NCI-H774 (cell line): ENCODE measurements around the gene SMOC2.

Experiments
- DNase-seq: peaks from one replicate; lab custom pipeline; 2025; lab: John Stamatoyannopoulos, UW

SMOC2 gene, protein sequence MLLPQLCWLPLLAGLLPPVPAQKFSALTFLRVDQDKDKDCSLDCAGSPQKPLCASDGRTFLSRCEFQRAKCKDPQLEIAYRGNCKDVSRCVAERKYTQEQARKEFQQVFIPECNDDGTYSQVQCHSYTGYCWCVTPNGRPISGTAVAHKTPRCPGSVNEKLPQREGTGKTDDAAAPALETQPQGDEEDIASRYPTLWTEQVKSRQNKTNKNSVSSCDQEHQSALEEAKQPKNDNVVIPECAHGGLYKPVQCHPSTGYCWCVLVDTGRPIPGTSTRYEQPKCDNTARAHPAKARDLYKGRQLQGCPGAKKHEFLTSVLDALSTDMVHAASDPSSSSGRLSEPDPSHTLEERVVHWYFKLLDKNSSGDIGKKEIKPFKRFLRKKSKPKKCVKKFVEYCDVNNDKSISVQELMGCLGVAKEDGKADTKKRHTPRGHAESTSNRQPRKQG

DNA sequence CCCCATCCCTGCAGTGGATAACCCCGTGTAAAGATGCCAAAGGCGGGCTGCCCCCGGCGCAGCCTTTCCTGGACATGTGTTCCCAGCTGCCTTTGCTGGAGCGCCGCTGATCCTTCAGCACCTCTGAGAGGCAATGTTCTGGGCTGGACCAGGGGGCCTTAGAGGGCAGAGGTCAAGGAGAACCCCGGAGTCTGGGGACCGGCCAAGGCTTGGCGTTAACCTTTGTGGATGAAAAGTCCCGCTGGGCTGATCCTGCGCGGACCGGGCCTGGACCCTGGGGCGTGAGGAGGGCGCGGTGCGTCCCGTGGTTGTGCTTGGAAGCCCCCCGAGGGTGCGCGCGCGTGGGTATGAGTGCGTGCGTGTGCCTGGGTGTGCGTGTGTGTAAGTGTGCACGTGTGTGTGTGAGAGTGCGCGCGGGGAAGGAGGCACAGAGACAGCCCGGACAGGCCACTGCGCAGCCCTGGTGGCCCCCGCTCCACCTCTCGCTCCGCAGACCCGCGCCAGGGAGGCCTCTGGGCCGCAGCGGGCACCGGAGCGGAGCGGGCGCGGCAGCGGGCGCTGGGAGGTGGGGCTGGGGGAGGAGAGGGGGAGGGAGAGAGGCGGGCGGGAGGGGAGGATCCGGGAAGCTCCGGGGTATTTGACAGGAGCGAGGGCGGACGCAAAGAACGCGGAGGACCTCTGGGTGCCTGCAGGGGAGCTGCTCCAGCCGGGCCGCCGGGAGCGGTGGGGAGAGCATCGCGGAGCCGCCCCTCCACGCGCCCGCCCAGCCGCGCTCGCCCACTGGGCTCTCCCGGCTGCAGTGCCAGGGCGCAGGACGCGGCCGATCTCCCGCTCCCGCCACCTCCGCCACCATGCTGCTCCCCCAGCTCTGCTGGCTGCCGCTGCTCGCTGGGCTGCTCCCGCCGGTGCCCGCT lies at the start of gene SMOC2:
Gene SMOC2 (plus strand): TSS at position 665 of the 914 bp plus-strand sequence. CDS start 187 bp downstream, at position 852.
- peak; percentile 82 for DNase-seq

DNA sequence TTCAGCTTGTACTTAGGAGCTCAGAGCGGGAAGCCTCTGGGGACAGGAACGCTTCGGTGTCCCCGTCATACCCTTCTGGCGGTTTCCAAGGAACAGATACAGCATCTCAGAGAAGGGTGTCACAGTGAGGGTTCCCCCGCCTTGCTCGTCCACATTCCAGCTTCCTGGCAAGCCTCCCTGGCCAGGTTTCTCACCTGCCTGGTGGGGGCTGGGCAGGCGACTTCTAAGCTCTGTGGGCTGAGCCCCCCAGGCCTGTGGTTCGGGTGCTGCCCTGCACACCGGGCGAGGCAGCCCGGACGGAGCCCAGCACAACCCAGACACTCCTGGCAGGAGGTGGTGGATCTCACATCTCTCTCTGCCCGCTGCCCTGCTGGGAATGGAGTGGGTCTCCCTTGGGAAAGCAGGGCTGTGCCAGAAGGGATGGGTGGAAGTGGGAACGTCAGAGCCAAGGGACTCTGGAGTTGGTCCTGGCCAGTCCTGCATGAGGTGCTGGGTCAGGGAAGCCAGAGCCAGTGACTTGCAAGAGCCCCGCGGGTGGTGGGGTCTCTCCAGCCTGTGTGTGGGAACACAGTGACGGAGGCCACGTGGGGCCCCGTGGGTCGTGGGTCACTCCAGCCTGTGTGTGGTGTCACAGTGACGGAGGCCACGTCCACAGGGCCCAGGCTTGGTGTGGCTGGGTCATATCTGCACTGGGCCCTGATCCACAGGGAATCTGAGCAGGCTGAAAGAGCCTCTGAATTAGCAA lies 47.7 kb upstream of the SMOC2 start:
- DNase-seq = no peak

DNA sequence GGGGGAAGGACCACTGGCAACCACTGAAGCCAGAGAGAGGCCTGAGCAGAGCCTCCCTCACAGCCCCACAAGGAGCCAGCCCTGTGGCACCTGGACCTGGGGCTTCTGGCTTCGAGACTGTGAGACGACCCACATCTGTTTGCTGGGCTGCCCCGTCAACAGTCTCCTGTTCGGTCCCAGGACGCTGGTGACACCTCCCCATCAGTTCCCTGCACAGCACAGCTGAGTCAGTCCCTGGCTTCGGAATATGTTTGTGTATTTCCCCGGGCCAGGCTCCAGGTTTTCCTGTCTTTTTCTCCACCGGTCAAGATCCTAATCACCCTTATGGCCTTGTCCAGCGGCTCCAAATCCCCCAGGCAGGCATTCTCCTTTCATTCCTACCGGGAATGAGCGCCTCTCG lies 46.4 kb upstream of the SMOC2 start:
- no peak for DNase-seq

DNA sequence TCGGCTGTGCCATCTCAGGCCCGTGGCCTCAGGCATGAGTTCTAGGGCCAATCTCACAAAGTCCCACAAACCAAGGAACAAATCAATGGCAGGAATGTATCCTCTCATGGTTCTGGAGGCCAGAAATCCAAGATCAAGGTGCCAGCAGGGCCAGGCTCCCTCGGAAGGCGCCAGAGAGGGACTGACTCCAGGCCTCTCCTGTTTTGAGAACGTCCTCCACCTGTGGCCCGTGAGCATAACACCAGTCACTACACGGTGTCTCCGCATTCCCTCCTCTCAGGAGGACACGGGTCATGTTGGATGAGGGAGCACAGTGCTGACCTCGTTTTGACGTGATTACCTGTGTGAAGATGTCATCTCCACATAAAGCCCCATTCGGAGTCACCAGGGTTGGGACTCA lies 45.0 kb upstream of the SMOC2 start:
- no peak for DNase-seq

DNA sequence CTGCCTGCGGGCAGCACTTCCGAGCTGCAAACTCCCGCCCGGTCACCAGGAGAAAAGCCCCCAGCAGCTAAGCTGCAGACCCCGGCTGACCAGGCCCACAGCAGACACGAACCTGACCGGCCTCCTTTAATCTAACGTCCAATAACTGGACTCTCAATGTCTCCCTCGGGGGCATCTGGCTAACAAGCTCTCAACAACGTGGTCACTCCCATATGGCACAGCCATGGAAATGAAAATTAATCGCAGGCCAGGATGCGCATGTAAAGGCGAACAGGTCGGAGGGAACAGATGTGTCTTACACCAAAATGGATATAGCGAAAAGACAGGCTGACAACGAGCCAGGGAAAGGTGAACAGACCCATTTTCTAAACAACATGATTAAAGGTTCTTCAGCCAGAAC lies 44.4 kb upstream of the SMOC2 start:
- no peak for DNase-seq

DNA sequence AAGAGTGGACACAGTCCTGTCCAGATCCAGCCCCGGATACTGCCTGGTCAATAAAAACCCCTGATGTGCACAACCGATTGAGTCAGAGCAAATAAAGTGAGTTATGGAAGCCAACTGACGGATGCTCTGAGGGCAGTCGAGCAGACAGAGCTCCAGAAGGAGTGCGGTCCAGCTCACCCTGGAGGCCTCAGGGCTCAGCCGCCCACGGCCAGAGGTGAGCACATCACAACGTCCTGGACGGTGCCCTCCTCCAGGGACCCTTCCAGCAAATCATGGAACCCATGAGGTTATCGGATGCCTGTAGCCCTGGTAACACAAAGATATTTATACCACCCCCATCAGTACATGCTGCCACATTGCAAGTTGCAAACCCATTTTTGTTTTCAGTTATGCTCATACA lies 44.0 kb upstream of the SMOC2 start:
- DNase-seq = no peak

DNA sequence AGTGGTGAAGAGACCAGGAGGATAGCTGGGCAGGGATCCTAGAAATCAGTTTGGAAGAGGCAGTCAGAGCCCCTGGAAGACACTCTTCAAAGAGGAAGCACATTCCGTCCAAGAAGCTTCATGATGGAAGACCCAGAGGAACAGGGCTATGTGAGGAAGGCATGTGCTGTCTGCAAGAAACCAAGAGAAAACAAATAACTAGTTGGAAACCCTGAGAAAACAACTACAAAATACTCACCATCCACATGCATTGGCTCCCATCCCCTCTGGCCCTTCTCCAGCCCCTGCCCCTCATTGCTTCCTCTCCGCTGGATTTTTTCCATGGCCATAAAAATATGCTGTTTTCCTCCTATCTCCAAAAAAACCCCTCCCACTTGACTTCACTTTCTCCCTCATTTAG lies 40.9 kb upstream of the SMOC2 start:
- DNase-seq = no peak

DNA sequence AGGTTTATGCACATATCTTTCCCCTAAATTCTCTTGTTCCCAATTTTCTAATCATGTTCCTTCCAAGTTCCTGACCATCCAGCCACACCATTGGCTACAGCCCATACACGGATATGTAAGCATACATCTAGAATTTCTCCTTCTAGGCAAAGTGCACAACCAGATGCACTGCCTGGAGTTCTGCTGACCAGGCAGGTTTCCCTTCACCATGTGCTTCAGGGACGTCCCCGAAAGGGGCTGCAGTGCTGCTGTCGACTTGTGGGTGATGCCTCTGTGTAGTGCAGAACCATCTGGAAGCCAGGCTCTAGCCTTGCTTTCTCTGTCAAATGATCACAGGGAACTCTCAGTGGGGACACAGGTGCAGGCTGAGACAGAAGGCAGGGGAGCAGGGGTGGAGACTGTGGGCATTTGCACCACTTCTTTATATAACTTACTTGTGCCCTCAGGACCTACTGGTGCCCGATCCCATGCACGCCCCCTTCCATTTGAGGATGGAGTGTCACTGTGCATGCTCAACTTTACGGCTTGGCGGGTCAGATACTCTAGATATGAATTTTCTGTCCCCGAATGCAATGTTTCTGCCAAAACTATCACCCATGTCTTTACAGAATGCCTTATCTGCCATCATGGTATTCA lies 37.5 kb upstream of the SMOC2 start:
- DNase-seq = no peak

DNA sequence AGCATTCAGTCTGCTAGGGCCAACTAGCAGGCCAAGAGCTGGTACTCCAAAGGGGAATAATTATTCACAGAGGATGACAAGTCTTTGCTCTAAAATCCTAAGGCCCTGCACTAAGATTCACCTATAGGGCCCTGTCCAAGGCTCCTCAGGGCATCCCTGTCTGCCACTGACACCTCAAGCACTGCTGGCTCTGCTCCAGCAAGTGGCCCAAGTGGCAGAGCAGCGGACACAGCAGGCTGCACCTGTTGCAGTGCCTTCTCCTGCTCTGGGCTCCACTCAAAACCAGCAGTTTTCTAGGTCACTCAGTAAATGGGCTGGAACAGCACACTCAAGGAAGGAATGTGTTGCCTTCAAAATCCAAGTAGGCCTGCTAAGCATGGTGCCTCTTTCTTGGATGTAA lies 36.4 kb upstream of the SMOC2 start:
- no peak for DNase-seq

DNA sequence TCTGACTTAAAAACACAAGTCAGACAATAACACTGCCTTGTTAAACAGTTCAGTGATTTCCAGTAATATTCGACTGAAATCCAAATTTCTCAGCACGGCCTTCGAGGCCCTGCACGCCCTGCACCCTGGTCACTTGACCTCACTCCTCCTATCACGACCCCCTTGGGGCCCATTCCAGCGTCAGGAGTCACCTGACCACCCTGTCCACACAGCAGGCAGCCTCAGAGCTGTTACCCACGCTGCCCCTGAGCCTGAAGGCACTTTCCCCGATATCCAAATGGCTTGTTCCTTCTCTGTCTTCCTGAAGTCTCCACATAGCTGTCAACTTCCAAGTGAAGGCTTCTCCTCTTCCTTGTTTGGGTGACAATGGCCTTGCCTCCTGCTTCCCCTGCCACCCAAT lies 33.1 kb upstream of the SMOC2 start:
- DNase-seq = no peak

DNA sequence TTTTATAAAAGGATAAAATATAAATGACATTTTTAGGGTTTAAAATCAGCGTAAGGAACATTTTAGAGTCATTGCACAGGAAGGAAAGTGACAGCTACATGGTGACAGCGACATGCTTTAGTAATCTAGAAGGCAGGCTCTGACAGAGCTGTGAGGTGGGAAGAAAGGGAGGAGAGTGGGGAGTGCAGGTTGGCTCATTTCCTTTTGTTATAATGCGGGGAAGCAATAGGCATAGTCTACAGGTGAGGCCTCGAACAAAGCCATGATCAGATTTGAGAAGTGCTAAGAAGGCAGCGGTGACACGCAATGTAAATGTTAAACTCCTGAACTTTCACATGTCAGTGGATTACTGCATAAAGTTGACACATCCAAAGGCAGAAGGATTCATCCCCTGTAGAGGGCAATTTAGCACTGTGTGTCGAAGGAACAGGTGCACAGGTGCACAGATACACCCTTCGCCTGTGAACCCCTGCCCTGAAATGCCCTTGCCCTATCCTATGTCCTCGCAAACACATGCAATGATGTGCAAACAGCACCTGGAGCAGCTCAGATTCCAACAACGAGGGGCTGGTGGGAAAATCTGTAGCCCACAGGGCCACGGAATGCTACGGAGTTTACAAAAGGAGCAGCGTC lies 32.4 kb upstream of the SMOC2 start:
- no peak for DNase-seq

DNA sequence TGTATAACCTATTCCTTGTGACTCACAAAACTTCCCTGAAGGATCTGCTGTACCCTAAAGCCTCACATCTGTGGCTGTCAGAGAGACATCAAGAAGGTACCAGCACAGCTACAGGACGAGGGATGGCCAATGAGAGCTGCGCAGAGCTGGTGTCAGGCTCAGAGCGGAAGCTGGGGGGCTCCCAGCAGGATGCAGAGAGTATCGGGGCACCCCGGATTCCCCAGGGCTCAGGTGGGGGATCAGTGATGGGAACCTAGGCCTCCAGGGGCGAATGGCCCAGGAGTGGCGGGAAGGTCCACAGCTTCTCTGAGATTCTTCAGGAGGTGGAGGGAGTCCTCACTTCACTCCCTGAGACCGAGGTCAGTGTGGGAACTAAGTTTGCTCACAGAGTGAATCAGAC lies 30.9 kb upstream of the SMOC2 start:
- no peak for DNase-seq

DNA sequence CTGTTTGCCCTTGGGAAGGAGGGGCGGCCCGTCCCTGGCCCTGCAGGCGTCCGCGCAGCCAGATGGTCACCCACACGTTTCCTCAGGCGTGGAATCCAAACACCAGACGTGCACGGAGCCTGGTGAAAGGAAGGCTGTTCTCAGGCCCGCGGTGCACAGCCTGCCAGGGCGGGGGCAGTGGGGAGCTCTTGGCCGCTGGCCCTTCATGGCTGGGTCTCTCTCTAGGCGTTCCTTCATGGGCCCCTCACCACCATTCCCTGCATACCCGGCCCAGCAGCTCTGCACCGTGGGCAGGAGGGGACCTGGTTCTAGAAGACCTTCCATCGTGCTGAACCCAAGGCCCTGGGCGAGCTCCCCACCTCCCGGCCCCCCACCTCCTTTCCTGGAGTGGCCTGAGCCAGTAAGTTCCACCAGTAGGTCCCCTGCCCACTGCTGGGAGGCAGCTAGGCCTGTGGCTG lies 30.4 kb upstream of the SMOC2 start:
- DNase-seq = no peak

DNA sequence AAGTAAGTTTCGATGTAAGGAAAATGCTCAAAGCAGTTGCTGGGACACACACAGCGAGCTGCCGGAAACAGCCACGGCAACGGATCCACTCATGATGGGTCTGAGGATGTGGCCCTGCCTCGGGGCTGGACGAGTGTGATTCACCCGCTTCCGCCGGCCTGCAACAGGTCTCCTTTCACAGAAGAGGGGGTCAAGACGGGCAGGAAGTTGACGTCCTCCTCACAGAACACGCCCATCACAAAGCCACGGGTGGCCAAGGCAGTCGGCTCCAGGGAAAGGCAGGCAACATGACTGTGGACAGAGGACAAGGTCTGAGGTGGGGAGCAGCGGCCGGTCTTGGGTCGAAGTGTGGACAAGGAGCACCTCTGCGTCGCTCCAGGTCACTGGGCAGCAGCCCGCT lies 29.9 kb upstream of the SMOC2 start:
- no peak for DNase-seq

DNA sequence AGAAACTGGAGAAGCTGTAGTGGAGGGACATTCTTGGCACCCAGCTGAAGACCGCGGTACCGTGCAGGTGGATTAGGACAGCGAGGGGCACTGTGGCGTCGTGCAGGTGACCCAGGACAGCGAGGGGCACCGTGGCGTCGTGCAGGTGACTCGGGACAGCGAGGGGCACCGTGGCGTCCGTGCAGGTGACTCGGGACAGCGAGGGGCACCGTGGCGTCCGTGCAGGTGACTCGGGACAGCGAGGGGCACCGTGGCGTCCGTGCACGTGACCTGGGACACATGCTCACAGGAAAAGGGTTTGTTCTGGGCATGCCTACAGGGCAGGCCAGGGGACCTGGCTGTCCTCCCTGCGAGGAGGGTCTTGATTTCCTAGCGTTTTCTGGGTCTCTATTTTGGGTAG lies 29.2 kb upstream of the SMOC2 start:
- DNase-seq = no peak

DNA sequence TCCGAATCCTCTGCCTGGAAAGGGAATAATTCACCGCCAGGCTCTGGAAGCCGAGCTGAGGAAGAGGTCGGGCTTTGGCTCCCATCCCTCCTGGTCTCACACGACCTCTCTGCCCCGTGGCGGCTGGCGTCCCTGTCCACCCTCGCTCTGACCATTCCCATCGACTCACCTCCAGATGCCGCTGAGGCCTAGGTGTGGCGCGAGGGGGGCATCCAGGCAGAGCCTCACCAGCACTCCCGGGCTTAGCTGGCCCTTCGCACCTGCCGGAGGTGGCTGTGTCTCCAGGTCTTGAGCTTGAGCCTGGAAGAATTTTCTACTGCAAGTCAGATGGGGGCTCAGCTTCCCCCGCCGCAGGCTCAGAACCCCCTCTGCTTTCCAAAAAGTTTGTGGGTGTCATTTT lies 28.5 kb upstream of the SMOC2 start:
- no peak for DNase-seq

DNA sequence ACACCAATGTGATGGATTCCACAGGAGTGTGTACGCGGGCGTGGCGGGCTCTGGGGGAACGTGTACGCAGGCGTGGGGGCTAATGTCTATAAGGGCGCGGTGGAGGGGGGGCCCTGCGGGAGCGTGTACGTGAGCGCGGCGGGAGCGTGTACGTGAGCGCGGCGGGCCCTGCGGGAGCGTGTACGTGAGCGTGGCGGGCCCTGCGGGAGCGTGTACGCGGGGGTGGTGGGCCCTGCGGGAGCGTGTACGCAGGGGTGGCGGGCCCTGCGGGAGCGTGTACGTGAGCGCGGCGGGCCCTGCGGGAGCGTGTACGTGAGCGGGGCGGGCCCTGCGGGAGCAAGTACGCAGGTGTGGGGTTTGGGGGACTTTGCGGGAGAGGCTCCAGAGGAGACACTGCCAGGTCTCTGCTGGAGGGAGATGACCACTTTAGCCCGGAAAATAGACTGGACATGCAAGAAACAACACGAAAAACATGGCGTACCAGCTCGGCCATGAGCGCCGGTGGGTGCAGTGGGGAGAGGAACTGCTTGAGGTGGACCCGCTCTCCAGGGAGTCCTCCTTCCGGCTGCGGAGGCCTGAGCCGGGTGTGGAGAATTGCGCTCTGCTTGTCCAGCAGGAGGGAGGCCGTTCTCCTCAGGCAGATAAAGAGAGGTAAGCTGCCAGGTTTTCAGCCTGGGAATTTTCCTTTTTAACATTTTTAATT lies 27.8 kb upstream of the SMOC2 start:
- no peak for DNase-seq

DNA sequence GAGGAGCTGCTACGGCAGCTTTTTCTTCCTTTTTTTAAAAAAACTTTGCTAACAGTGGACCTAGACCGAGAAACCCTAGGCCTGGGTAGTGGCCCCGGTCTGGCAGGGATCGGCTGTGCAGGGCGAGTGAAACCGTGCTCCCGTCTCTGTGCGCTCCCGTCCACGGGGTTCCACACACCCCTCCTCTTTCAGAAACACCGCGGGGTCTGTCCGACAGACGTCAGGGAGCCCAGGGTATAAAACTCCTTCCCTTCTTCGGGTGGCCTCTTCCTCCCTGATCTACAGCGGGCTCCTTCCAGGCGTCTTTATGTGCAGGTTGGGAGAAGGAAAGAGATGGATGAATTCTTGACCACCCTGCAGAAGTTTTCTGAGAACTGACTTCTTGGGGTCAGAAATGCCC lies 27.1 kb upstream of the SMOC2 start:
- DNase-seq = no peak

DNA sequence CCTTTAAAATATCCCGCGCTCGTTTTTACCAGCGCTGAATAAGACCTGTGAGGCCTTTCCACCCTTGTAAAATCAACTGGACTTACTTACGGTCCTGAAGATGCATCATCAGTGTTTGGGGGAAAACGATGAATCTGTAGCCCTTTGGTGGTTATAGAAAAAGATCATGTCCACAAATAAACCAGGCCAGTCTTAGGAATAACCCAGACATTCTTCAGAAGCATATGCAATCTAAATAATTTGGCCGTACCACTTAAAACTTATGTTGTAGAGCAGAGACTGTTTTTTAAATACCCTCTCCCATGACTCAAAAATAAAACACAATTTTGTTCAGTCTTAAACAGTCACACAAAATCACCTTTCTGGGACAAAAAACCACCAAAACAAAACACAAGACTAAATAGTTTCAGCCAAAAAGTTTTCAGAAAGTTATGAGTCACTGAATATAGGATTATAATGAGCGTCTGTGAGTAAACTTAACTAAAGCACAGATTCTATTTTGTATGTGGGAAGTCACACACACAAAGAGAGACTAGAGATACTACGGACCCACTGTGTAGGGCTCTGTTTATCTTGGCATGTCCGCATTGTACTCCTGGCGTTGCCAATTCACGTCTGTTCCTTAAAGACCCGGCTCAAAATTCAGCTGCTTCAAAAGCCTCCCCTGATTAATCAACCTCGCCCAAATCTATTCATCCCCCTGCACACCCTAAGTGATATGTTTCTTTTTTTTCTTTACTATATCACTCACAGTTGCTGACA lies 26.5 kb upstream of the SMOC2 start:
- DNase-seq = no peak
